Fibroblast of lung (primary cell): ENCODE measurements around the gene MICAL2. TPM values are rescaled to one million over a fixed set of nuclear protein-coding genes. Genes with fewer than 3 reads are reported as not detected.

Experiments used
- DNase-seq, 2 donors: peaks; one replicate each; pipeline versions ENCODE4 v3.0.0 to v3.0.0-alpha.2; 2010; ENCODE audit warnings: low read depth in 2 of 2
- H2AFZ ChIP-seq: 2 replicates; pipeline ENCODE4 v1.5.1; 2012; ENCODE audit warnings: low read length, control low read depth, inconsistent platforms
- H3K27ac ChIP-seq: 2 replicates; pipeline ENCODE4 v1.5.1; 2011; ENCODE audit warnings: low read length, control low read depth; ENCODE audit not compliant: insufficient read depth
- H3K27me3 ChIP-seq: 2 replicates; pipeline ENCODE4 v1.5.1; 2011; ENCODE audit warnings: mild to moderate bottlenecking, low read length; ENCODE audit not compliant: control insufficient read depth, insufficient read depth
- H3K36me3 ChIP-seq: 2 replicates; pipeline ENCODE4 v1.5.1; 2011; ENCODE audit warnings: low read length; ENCODE audit not compliant: control insufficient read depth, insufficient read depth
- H3K4me1 ChIP-seq: 2 replicates; pipeline ENCODE4 v1.5.1; 2011; ENCODE audit warnings: low read length; ENCODE audit not compliant: control insufficient read depth, insufficient read depth; ENCODE audit errors: extremely low read depth
- H3K4me2 ChIP-seq: 2 replicates; pipeline ENCODE4 v1.5.1; 2011; ENCODE audit warnings: low read length, control low read depth; ENCODE audit not compliant: insufficient read depth; ENCODE audit errors: extremely low read depth
- H3K4me3 ChIP-seq, 4 experiments: fragments of 200-600 bp in 1 of 4; sonication (generic) in 1 of 4; replicated peaks in 1 of 4; 2 replicates each; pipeline ENCODE4 v1.5.1; 2011 to 2016; ENCODE audit warnings: low read length in 4 of 4, low read depth in 3 of 4, mild to moderate bottlenecking in 3 of 4, control low read depth in 2 of 4, inconsistent platforms in 1 of 4, mixed read lengths in 1 of 4; ENCODE audit not compliant: insufficient read depth in 1 of 4; ENCODE audit errors: control extremely low read depth in 1 of 4
- H3K79me2 ChIP-seq: 2 replicates; pipeline ENCODE4 v1.5.1; 2012; ENCODE audit warnings: mild to moderate bottlenecking, low read length, inconsistent platforms; ENCODE audit not compliant: control insufficient read depth, insufficient read depth
- H3K9ac ChIP-seq: 2 replicates; pipeline ENCODE4 v1.5.1; 2011; ENCODE audit warnings: mild to moderate bottlenecking, low read length, control low read depth; ENCODE audit not compliant: insufficient read depth
- H3K9me3 ChIP-seq: 2 replicates; pipeline ENCODE4 v1.5.1; 2012; ENCODE audit warnings: low read depth, low read length; ENCODE audit not compliant: control insufficient read depth, insufficient read depth
- H4K20me1 ChIP-seq: 2 replicates; pipeline ENCODE4 v1.5.1; 2011; ENCODE audit warnings: low read length; ENCODE audit not compliant: control insufficient read depth, insufficient read depth; ENCODE audit errors: extremely low read depth
- CTCF ChIP-seq, 2 donors: IDR thresholded peaks in 1 of 2; conservative IDR thresholded peaks in 1 of 2; 1 replicate in 1 of 2; 2 replicates in 1 of 2; pipeline ENCODE4 v1.5.1; 2011 to 2012; ENCODE audit warnings: low read length in 2 of 2, control low read depth in 1 of 2, inconsistent platforms in 1 of 2, low read depth in 1 of 2, mild to moderate bottlenecking in 1 of 2
- EZH2 ChIP-seq: IDR thresholded peaks from 2 replicates; pipeline ENCODE4 v1.5.1; 2012; ENCODE audit warnings: low read length, control low read depth, mild to moderate bottlenecking; ENCODE audit errors: missing control alignments
- polyA plus RNA-seq, 2 donors: library from polyadenylated mRNA; depleted of rRNA in 1 of 2; stranded (reverse) in 1 of 2; unstranded in 1 of 2; fragments of >200 nt; gene quantifications; 2 replicates each; pipeline ENCODE4 v1.2.1, GENCODE V29; 2011 to 2012; ENCODE audit warnings: missing spikeins in 1 of 2
- total RNA-seq: library from RNA; depleted of rRNA; stranded (reverse); fragments of >200 nt; gene quantifications from 2 replicates; pipeline ENCODE4 v1.2.1, GENCODE V29; 2014

MICAL2 gene
- total and polyA plus RNA-seq, 2 donors (not counting 1 experiment from before 2014, with no cell fraction given), result 78.5 to 275 TPM

- no peak for DNase-seq
- TF ChIP-seq CTCF (conservative IDR thresholded peaks at IDR 0.05 in 1 of 2, IDR thresholded peaks at IDR 0.05 in 1 of 2; ENCODE audit: low read depth in 1 of 2, low read length in 2 of 2), result no peak
- no peak for TF ChIP-seq EZH2
- no peak overlapping the region for H3K4me3 ChIP-seq
- no peak overlapping the region for H3K9ac ChIP-seq
- H3K79me2 ChIP-seq, result no peaks in the 10 kb centered on the region
- H3K4me1 ChIP-seq, result no peaks in the 10 kb centered on the region
- no peak overlapping the region for H3K27ac ChIP-seq
- no peaks in the 10 kb centered on the region for H3K36me3 ChIP-seq
- no peaks in the 10 kb centered on the region for H4K20me1 ChIP-seq
- H3K27me3 ChIP-seq, result no peaks in the 10 kb centered on the region
- no peak overlapping the region for H3K4me2 ChIP-seq
- H3K9me3 ChIP-seq, result no peaks in the 10 kb centered on the region
- H2AFZ ChIP-seq, result no peak overlapping the region
These were observed 9.1 kb upstream of the MICAL2 start for GRCh38 chr11:12101318-12101717.

- Histone ChIP-seq H3K79me2 (no peaks in the 10 kb centered on the region), H3K27me3 (no peaks in the 10 kb centered on the region), H2AFZ (no peak overlapping the region), H3K9ac (no peak overlapping the region), H3K4me1 (no peaks in the 10 kb centered on the region), H3K27ac (no peak overlapping the region), H3K4me3 (no peak overlapping the region), H3K36me3 (no peaks in the 10 kb centered on the region), H3K4me2 (no peak overlapping the region), H3K9me3 (no peaks in the 10 kb centered on the region), H4K20me1 (no peaks in the 10 kb centered on the region)
- DNase-seq, result no peak
- TF ChIP-seq EZH2 (no peak), CTCF (conservative IDR thresholded peaks at IDR 0.05 in 1 of 2, IDR thresholded peaks at IDR 0.05 in 1 of 2; ENCODE audit: low read depth in 1 of 2, low read length in 2 of 2) (peak in 1 of 2 donors; percentile 7)
These were observed 7.6 kb upstream of the MICAL2 start for GRCh38 chr11:12102588-12103410.

GRCh38 chr11:12103411-12104225 is 6.8 kb upstream of the MICAL2 start:
- Histone ChIP-seq H3K27ac (no peak overlapping the region), H2AFZ (no peak overlapping the region), H3K79me2 (no peaks in the 10 kb centered on the region), H3K9me3 (no peaks in the 10 kb centered on the region), H3K36me3 (no peaks in the 10 kb centered on the region), H3K4me3 (no peak overlapping the region), H3K4me2 (no peak overlapping the region), H3K9ac (no peak overlapping the region), H4K20me1 (no peaks in the 10 kb centered on the region), H3K4me1 (no peaks in the 10 kb centered on the region), H3K27me3 (no peaks in the 10 kb centered on the region)
- TF ChIP-seq CTCF (conservative IDR thresholded peaks at IDR 0.05 in 1 of 2, IDR thresholded peaks at IDR 0.05 in 1 of 2; ENCODE audit: low read depth in 1 of 2, low read length in 2 of 2), result no peak
- TF ChIP-seq EZH2, result no peak
- no peak for DNase-seq
